NCI-H146 (cell line): ENCODE results near the gene RXRB.
"Not testable (repeated sequence)": the region's sequence is repeated elsewhere in the genome, so short reads cannot be mapped to it uniquely, and the experiment has no call there.

Experiments
- DNase-seq: peaks from one replicate; lab custom pipeline; 2025; lab: John Stamatoyannopoulos, UW

Gene RXRB

GRCh38 chr6:33163540-33163939 lies 36.9 kb downstream of the RXRB start:
- DNase-seq = no peak

- peak; percentile 35 for DNase-seq
Observed at GRCh38 chr6:33161354-33162331, 38.8 kb downstream of the RXRB start.

- DNase-seq = no peak
Observed at GRCh38 chr6:33160728-33161344, 39.6 kb downstream of the RXRB start.

- no peak for DNase-seq
Observed at GRCh38 chr6:33160096-33160495, 40.4 kb downstream of the RXRB start.

DNA sequence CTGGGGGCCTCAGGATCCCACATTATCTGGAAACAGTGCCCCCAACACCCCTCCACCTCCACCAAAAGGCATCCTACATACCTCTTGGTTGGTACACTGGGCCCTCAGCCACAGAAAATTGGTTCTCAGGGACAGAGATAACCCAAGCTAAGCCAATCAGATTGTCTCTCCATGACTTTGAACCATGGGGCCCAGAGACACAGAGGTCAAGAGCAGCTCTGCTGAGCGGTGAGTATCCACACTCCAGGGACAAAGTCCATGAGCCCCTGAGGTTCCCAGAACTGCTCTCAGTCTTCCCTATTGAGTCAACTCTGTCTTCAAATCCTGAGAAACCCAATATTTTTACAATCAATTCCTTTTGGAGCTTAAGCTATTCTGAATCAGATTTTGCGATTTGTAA lies 43.5 kb downstream of the RXRB start:
- no peak for DNase-seq

DNA sequence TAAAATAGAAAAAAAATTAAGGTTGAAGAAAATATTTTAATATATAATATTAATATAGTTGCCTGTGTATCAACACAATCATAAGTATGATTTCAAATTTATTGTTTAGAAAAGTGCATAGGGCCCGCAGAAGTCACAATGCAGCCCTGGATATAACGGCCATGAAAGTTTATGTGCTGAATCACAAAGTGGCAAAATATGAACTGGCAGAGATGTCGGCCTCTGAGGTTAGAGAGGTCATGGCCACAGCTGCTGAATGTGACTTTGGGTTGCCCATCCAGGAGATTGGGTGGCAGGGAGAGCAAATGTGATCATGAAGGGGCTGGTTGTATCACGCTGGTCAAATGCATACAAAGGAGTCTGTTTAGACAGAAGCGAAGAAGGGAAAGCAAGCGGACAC lies 43.9 kb downstream of the RXRB start:
- no peak for DNase-seq

- no peak for DNase-seq
Observed at GRCh38 chr6:33154349-33154748, 46.1 kb downstream of the RXRB start.

- no peak for DNase-seq
Observed at GRCh38 chr6:33151050-33151449, 49.4 kb downstream of the RXRB start.

DNA sequence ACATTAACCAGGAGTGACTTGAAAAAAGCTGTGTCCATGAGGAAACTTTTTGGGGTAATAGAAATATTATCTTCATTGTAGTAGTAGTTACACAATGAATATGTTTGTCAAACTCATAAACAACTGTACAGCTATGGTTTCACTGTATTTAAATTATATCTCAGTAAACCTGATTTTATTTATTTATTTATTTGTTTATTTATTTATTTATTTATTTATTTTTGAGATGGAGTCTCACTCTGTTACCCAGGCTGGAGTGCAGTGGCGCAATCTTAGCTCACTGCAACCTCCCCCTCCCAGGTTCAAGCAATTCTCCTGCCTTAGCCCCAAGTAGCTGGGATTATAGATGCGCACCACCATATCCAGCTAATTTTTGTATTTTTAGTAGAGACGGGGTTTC lies 49.9 kb downstream of the RXRB start:
- DNase-seq = not testable (repeated sequence)

DNA sequence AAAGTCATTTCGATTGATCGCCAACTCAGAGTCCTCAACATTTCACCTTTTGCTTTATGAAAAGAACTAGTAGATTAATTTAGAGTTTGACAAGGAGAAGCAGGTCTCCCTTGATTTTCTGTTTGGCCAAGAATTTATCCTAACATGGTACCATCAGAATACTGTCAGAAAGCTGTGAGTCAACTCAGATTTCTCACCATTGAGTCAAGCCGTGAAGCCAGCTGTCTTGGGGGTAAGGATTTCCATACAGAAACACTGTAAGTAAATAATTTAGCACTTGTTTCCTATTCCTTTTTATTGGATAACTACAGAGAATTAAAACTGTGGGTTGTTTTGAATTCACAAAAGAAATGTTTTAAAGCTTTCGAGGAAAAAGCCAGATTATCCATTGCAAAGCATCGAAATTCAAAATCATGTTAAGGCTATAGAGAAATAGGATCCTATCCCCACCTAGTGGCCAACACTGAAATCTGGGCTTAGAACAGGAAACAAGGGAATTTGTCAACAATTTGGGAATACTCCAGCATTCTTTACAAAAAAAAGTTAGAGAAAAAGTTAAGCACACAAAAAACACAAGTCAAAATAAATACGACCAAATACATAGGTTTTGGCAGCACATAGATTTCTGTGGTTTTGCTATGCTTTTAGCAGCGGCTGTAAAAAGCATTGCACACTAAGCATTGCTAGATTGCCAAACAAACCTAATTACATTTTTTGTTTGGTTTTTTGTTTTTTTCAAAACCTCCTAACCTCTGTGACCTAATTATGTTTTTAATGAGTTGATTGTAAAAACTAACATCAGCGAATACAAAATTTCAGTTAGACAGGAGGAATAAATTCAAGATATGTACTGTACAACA lies 52.4 kb downstream of the RXRB start:
- DNase-seq = peak; percentile 23

- DNase-seq = no peak
Observed at GRCh38 chr6:33144373-33144772, 56.1 kb downstream of the RXRB start.
